Hepatocyte (in vitro differentiated cells): ENCODE results near the gene TRNT1. TPM values are rescaled to one million over a fixed set of nuclear protein-coding genes. Genes with fewer than 3 reads are reported as not detected.

Experiments
- DNase-seq: peaks from one replicate; pipeline ENCODE4 v3.0.0-alpha.2; 2016; ENCODE audit warnings: low spot score
- H2AFZ ChIP-seq: fragments of 200-600 bp; sonication (generic); 2 replicates; pipeline ENCODE4 v1.6.0; 2016; ENCODE audit warnings: antibody characterized with exemption, mild to moderate bottlenecking
- H3K27ac ChIP-seq: fragments of 200-600 bp; sonication (generic); 2 replicates; pipeline ENCODE4 v1.5.1; 2016; ENCODE audit warnings: mild to moderate bottlenecking
- H3K27me3 ChIP-seq: fragments of 200-600 bp; sonication (generic); 2 replicates; pipeline ENCODE4 v1.6.1; 2016
- H3K36me3 ChIP-seq: fragments of 200-600 bp; sonication (generic); replicated peaks from 2 replicates; pipeline ENCODE4 v1.5.1; 2016; ENCODE audit warnings: low read depth; ENCODE audit not compliant: insufficient read depth
- H3K4me1 ChIP-seq: fragments of 200-600 bp; sonication (generic); 2 replicates; pipeline ENCODE4 v1.5.1; 2016; ENCODE audit warnings: mild to moderate bottlenecking, moderate library complexity; ENCODE audit not compliant: insufficient read depth
- H3K4me2 ChIP-seq: fragments of 200-600 bp; sonication (generic); 2 replicates; pipeline ENCODE4 v1.6.0; 2016
- H3K4me3 ChIP-seq: fragments of 200-600 bp; sonication (generic); 2 replicates; pipeline ENCODE4 v1.5.1; 2016; ENCODE audit warnings: mild to moderate bottlenecking
- H3K79me2 ChIP-seq: fragments of 200-600 bp; sonication (generic); 2 replicates; pipeline ENCODE4 v1.6.0; 2017; ENCODE audit warnings: mild to moderate bottlenecking
- H3K9me2 ChIP-seq: fragments of 200-600 bp; sonication (generic); replicated peaks from 2 replicates; pipeline ENCODE4 v1.6.0; 2017; ENCODE audit warnings: mild to moderate bottlenecking; ENCODE audit not compliant: insufficient read depth
- H3K9me3 ChIP-seq: fragments of 200-600 bp; sonication (generic); 2 replicates; pipeline ENCODE4 v1.5.1; 2016; ENCODE audit warnings: low read depth, mild to moderate bottlenecking
- H4K20me1 ChIP-seq: fragments of 200-600 bp; sonication (generic); 2 replicates; pipeline ENCODE4 v1.6.0; 2016; ENCODE audit warnings: mild to moderate bottlenecking; ENCODE audit not compliant: insufficient read depth, poor library complexity, severe bottlenecking
- CTCF ChIP-seq: fragments of 200-600 bp; sonication (generic); IDR thresholded peaks from 2 replicates; pipeline ENCODE4 v1.5.1; 2016; ENCODE audit warnings: antibody characterized with exemption, mild to moderate bottlenecking; ENCODE audit not compliant: poor library complexity
- EZH2 ChIP-seq: fragments of 200-600 bp; sonication (generic); IDR thresholded peaks from 2 replicates; pipeline ENCODE4 v1.6.1; 2016; ENCODE audit warnings: antibody characterized with exemption, mild to moderate bottlenecking, borderline replicate concordance
- EZH2phosphoT487 ChIP-seq: fragments of 200-600 bp; sonication (generic); IDR thresholded peaks from one replicate; pipeline ENCODE4 v1.6.1; 2018; ENCODE audit warnings: antibody characterized with exemption, mild to moderate bottlenecking, low read depth, moderate library complexity; ENCODE audit not compliant: unreplicated experiment, severe bottlenecking
- WGBS: methylation state at CpG from one replicate; pipeline ENCODE4 v1.1.6; 2016; ENCODE audit warnings: low lambda C conversion rate; ENCODE audit errors: missing lambda C conversion rate; 5-methylcytosine and 5-hydroxymethylcytosine counted together
- polyA plus RNA-seq: library from polyadenylated mRNA; unstranded; fragments of >200 nt; fragmentation: Nextera tagmentation; extraction: Ambion mirVana; gene quantifications from 2 replicates; pipeline ENCODE4 v1.2.1, GENCODE V29; 2016
- total RNA-seq: library from RNA; depleted of rRNA; stranded (reverse); fragments of >200 nt; gene quantifications from 2 replicates; pipeline ENCODE4 v1.2.3, GENCODE V29; 2014

Gene TRNT1
- total and polyA plus RNA-seq, 2 experiments from 2014 or later, result 26.0 to 27.5 TPM

GRCh38 chr3:3129579-3129978 lies 2.8 kb downstream of the TRNT1 start:
- no peak overlapping the region for H3K4me2 ChIP-seq
- no peak for TF ChIP-seq EZH2
- TF ChIP-seq CTCF, result no peak
- no peak for TF ChIP-seq EZH2phosphoT487
- H3K9me3 ChIP-seq, result no peaks in the 10 kb centered on the region
- H3K27me3 ChIP-seq, result no peaks in the 10 kb centered on the region
- 78% methylated on average over 5 of the region's 5 CpGs for WGBS
- H4K20me1 ChIP-seq, result no peaks in the 10 kb centered on the region
- peaks cover 13% of the 10 kb centered on the region for H3K4me1 ChIP-seq
- peaks cover 49% of the 10 kb centered on the region for H3K79me2 ChIP-seq
- H3K36me3 ChIP-seq, result no peaks in the 10 kb centered on the region
- DNase-seq, result no peak
- H3K27ac ChIP-seq, result no peak overlapping the region
- no peak overlapping the region for H2AFZ ChIP-seq
- no peaks in the 10 kb centered on the region for H3K9me2 ChIP-seq
- H3K4me3 ChIP-seq, result no peak overlapping the region

- TF ChIP-seq CTCF, result no peak
- no peak for TF ChIP-seq EZH2phosphoT487
- TF ChIP-seq EZH2, result no peak
- Histone ChIP-seq H3K4me1 (peaks cover 6% of the 10 kb centered on the region), H3K27me3 (no peaks in the 10 kb centered on the region), H3K9me3 (no peaks in the 10 kb centered on the region), H4K20me1 (no peaks in the 10 kb centered on the region), H3K27ac (no peak overlapping the region), H3K36me3 (no peaks in the 10 kb centered on the region), H3K9me2 (no peaks in the 10 kb centered on the region), H2AFZ (no peak overlapping the region), H3K4me3 (no peak overlapping the region), H3K4me2 (no peak overlapping the region), H3K79me2 (peaks cover 45% of the 10 kb centered on the region)
- 93% methylated on average over 6 of the region's 6 CpGs for WGBS
- DNase-seq, result no peak
Measured at GRCh38 chr3:3133500-3133899, 6.8 kb downstream of the TRNT1 start.

GRCh38 chr3:3134750-3135448 lies 8.2 kb downstream of the TRNT1 start:
- Histone ChIP-seq H3K9me3 (no peaks in the 10 kb centered on the region), H3K4me3 (no peak overlapping the region), H3K36me3 (no peaks in the 10 kb centered on the region), H4K20me1 (no peaks in the 10 kb centered on the region), H2AFZ (no peak overlapping the region), H3K27me3 (no peaks in the 10 kb centered on the region), H3K9me2 (no peaks in the 10 kb centered on the region), H3K79me2 (peaks cover 37% of the 10 kb centered on the region), H3K27ac (no peak overlapping the region), H3K4me1 (peaks cover 6% of the 10 kb centered on the region), H3K4me2 (no peak overlapping the region)
- TF ChIP-seq EZH2, result no peak
- TF ChIP-seq CTCF, result no peak
- TF ChIP-seq EZH2phosphoT487, result no peak
- no peak for DNase-seq
- WGBS, result 95% methylated on average over 4 of the region's 4 CpGs
